ENCODE measurements around the gene ZBTB4. TPM values are rescaled to one million over a fixed set of nuclear protein-coding genes. Genes with fewer than 3 reads are reported as not detected.

The ZBTB4 gene
- total RNA-seq, 6 experiments from 2014 or later, result 62.7 to 75.9 (median 68.6) TPM

DNA sequence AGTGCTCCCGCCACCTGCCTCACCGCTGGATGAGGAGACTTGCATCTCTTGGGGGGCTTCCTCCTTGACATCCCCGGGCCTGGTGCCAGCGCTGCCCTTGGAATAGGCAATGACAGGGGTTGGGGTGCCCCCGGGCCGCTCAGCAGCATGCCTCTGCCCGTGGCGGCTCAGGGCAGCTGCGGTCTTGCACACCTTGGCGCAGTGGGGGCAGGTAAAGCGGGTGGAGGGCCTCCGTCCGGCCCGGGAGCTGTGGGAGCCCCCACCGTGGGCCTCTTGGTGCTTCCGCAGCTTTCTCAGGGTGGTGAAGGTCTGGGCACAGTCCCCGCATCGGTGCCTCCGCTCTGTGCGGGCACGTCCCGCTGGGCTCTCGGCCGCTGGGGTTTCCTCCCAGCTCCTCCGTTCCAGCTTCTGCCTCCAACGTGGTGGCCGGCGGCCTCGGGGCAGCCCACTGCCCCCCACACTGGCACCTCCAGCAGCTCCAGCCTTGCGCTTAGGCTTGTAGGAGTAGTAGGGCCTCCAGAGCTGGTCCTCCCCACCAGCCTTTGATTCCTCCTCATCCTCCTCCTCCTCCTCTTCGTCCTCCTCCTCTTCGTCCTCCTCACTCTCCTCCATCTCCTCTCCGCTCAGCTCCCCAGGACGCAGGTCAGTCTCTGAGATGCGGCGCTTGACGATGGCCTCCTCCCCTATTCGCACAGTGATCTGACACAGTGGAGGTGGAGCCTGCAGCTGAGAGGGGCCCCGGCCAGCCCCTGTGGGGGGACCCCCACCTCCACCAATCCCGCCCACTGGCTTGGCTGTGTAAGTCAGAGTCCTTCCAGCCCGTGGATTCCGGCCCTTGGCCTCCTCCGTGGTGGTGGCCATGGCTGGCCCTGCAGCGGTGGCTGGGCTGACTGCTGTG, 16.7 kb downstream of the ZBTB4 start:
- DNase-seq, result no peak
- H3K27me3 Mint-ChIP-seq (ENCODE audit: insufficient read depth), result peaks cover 2% of the 10 kb centered on the region; the same call in 1 of the 2 replicates
- H3K27ac Mint-ChIP-seq, result no peak overlapping the region
- TF ChIP-seq CTCF (IDR thresholded peaks at IDR 0.05), result no peak
- peaks cover 16% of the 10 kb centered on the region for H3K36me3 Mint-ChIP-seq (ENCODE audit: low read depth)
- no peaks in the 10 kb centered on the region for H3K9me3 Mint-ChIP-seq
- peaks cover 11% of the 10 kb centered on the region for H3K4me1 Mint-ChIP-seq (ENCODE audit: low read depth)
- no peak overlapping the region for H3K4me3 Mint-ChIP-seq

DNA sequence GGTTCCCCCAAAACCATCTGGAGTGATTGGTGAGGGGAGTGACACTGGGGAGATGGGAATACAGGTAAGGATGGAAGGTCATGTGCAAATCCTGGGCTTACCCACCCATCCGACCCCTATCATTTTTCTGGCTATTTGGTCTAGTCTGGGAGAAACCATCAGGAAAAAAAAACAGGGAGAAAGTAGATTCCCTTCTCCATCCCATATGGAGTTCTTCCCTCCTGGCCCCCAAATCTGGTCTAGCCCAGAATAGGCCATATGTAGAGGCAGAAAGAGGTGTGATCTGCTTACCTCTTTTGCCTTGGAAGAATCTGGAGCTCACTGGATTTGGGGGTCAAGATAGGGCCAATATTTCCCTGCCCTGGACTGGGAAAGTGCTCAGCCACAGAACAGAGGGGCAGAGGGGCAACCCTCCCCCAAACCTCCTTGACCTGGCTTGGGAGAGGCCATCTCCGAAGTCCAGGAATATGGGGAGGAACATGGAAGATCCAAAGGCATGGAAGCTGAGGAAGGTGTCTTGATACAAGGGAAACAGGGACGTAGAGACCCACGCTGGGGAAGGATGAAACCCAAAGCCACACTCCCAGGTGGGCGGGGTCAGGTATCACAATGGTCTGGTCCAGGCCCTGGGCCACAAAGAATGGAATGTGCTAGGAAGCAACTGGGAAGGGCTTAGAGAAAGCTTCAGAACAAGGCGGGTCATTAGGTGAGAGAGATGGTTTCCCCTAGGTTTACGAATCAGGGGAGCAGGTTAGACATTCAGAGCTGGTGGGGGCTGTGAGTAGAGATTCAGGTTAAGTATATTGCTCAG, 18.4 kb downstream of the ZBTB4 start:
- Mint-ChIP-seq H3K4me1 (ENCODE audit: low read depth) (no peaks in the 10 kb centered on the region), H3K4me3 (no peak overlapping the region), H3K9me3 (no peaks in the 10 kb centered on the region), H3K36me3 (ENCODE audit: low read depth) (peaks cover 16% of the 10 kb centered on the region), H3K27ac (no peak overlapping the region), H3K27me3 (ENCODE audit: insufficient read depth) (peaks cover 2% of the 10 kb centered on the region; the same call in 1 of the 2 replicates)
- no peak for TF ChIP-seq CTCF (IDR thresholded peaks at IDR 0.05)
- no peak for DNase-seq

GRCh38 chr17:7459961-7460545, 19.4 kb downstream of the ZBTB4 start:
- H3K4me3 Mint-ChIP-seq, result no peak overlapping the region
- DNase-seq, result no peak

DNA sequence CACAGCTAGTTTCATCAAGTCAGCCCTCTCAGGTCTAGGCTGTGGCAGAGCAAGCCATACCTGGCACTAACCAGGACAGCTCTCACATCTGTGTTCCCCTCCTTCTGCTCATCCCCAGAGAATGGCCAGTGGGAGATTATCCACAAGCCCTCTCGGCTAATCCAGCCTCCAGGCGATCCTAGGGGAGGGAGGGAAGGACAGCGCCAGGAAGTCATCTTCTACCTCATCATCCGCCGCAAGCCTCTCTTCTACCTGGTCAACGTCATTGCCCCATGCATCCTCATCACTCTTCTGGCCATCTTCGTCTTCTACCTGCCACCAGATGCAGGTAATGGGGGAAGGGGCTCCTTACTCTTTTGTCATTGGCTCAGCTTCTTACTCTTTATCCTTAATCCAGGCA, 31.0 kb downstream of the ZBTB4 start:
- TF ChIP-seq CTCF (IDR thresholded peaks at IDR 0.05), result no peak
- peaks cover 33% of the 10 kb centered on the region for H3K4me1 Mint-ChIP-seq (ENCODE audit: low read depth)
- H3K36me3 Mint-ChIP-seq (ENCODE audit: low read depth), result no peaks in the 10 kb centered on the region
- H3K27me3 Mint-ChIP-seq (ENCODE audit: insufficient read depth), result peaks cover 22% of the 10 kb centered on the region
- no peaks in the 10 kb centered on the region; the same call in 1 of the 2 replicates for H3K9me3 Mint-ChIP-seq
- DNase-seq, result no peak
- H3K27ac Mint-ChIP-seq, result no peak overlapping the region
- no peak overlapping the region for H3K4me3 Mint-ChIP-seq

More at GRCh38 chr17:7459961-7460545, 19.4 kb downstream of the ZBTB4 start:
- H3K27ac Mint-ChIP-seq, result no peak overlapping the region; the same call in 1 of the 2 replicates
- H3K36me3 Mint-ChIP-seq (ENCODE audit: low read depth), result peaks cover 12% of the 10 kb centered on the region
- peaks cover 5% of the 10 kb centered on the region for H3K4me1 Mint-ChIP-seq (ENCODE audit: low read depth)
- no peaks in the 10 kb centered on the region; the same call in 1 of the 2 replicates for H3K9me3 Mint-ChIP-seq
- peaks cover 11% of the 10 kb centered on the region for H3K27me3 Mint-ChIP-seq (ENCODE audit: insufficient read depth)
- TF ChIP-seq CTCF (IDR thresholded peaks at IDR 0.05), result no peak

DNA sequence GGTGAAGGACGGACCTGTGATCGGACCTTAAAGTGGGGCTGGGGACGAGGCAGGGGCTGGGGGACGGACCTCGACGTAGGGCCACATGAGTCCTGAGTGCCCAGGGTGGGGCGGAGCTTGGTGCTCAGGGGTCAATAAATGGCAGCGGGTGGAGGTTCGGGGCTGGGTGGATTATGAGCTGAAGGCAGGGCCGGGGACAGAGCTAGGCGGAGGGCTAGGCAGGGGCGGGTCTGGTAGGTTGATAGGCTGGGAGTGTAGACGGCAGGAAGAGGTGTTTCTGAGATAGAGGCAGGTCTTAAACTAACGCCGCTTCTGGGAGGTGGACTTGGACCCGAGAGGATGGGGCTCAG, 33.8 kb downstream of the ZBTB4 start:
- Mint-ChIP-seq H3K27ac (no peak overlapping the region), H3K27me3 (ENCODE audit: insufficient read depth) (peaks cover 22% of the 10 kb centered on the region), H3K4me3 (peak overlapping the region; percentile 50), H3K4me1 (ENCODE audit: low read depth) (peaks cover 31% of the 10 kb centered on the region), H3K9me3 (no peaks in the 10 kb centered on the region; the same call in 1 of the 2 replicates), H3K36me3 (ENCODE audit: low read depth) (no peaks in the 10 kb centered on the region)
- no peak for TF ChIP-seq CTCF (IDR thresholded peaks at IDR 0.05)
- DNase-seq, result no peak

Measured in HFFc6 (cell line).